GM19372 (cell line): ENCODE results near the gene RECQL5.
A peak's percentile ranks its signal among the peaks of the same experiment; 100 is the strongest.
"Not testable (repeated sequence)": the region's sequence is repeated elsewhere in the genome, so short reads cannot be mapped to it uniquely, and the experiment has no call there.

Source experiments
- ATAC-seq: cut with Tn5 transposase; IDR thresholded peaks from one replicate; pipeline ENCODE4 v1.9.1; 2021; ENCODE audit warnings: mild to moderate bottlenecking, low read depth, moderate library complexity; ENCODE audit not compliant: unreplicated experiment

RECQL5 gene

GRCh38 chr17:75596320-75597087 is 70.5 kb downstream of the RECQL5 start:
- ATAC-seq, result no peak

- ATAC-seq, result no peak
Observed at GRCh38 chr17:75595920-75596313, 71.0 kb downstream of the RECQL5 start.

- no peak for ATAC-seq
Observed at GRCh38 chr17:75595284-75595919, 71.6 kb downstream of the RECQL5 start.

GRCh38 chr17:75594499-75595283 is 72.3 kb downstream of the RECQL5 start:
- ATAC-seq, result no peak

- not testable (repeated sequence) for ATAC-seq
Observed at GRCh38 chr17:75593430-75593829, 73.5 kb downstream of the RECQL5 start.

- ATAC-seq, result no peak
Observed at GRCh38 chr17:75592348-75593020, 74.5 kb downstream of the RECQL5 start.

- ATAC-seq, result no peak
Observed at GRCh38 chr17:75591722-75592302, 75.1 kb downstream of the RECQL5 start.

GRCh38 chr17:75590849-75591721 is 75.9 kb downstream of the RECQL5 start:
- no peak for ATAC-seq

- no peak for ATAC-seq
Observed at GRCh38 chr17:75590314-75590761, 76.6 kb downstream of the RECQL5 start.

- no peak for ATAC-seq
Observed at GRCh38 chr17:75589919-75590303, 77.0 kb downstream of the RECQL5 start.

GRCh38 chr17:75589012-75589918 is 77.7 kb downstream of the RECQL5 start:
- peak; percentile 71 for ATAC-seq

GRCh38 chr17:75588596-75589011 is 78.3 kb downstream of the RECQL5 start:
- ATAC-seq, result peak; percentile 31

- no peak for ATAC-seq
Observed at GRCh38 chr17:75587675-75588595, 79.0 kb downstream of the RECQL5 start, which contains the start of gene MYO15B. Gene MYO15B (plus strand): TSS chr17:75587800. CDS start chr17:75588058, 258 bp downstream.

- no peak for ATAC-seq
Observed at GRCh38 chr17:75584849-75585175, 82.1 kb downstream of the RECQL5 start.

- not testable (repeated sequence) for ATAC-seq
Observed at GRCh38 chr17:75583197-75583596, 83.8 kb downstream of the RECQL5 start.

- not testable (repeated sequence) for ATAC-seq
Observed at GRCh38 chr17:75581121-75581725, 85.7 kb downstream of the RECQL5 start.
